ENCODE data around the gene CLEC1B.
"Not testable (repeated sequence)": the region's sequence is repeated elsewhere in the genome, so short reads cannot be mapped to it uniquely, and the experiment has no call there.

The CLEC1B gene

DNA sequence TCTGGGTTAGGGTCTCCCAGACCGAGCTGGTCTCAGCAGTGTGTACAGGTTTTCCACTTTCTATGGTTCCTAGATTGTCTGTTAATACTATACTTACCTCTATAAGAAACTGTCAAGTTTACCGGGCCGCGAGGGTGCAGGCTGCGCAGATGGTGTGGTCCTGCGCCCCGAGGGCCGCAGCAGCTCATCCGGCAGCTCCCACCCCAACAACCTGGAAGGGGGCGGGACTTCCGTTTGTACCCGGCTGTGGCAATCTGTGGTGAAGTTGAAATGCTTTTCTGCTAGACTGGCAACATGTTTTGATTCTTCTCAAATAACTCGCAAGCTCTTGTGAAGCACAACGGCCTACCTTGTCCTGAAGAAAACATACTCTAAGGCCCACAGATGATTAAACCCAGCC is 31.5 kb upstream of the CLEC1B start, which contains the start of gene CLEC9A:
Gene CLEC9A, plus strand, starts transcription at position 237 of the 400 bp plus-strand sequence. CDS start 22,006 bp downstream, outside the sequence.
- ChIA-PET CTCF (interaction anchor here (0.9 to 1.9 kb wide), 4 partner anchors 110 to 205 kb away, joined by 3 to 7 read pairs (median 4); no protein-coding TSS in a partner anchor), POLR2A (no interaction called here)
- H3K4me3 ChIP-seq (ENCODE audit: low read depth, low read length), result no peak within 1 kb of the TSS
- TF ChIP-seq, protein P1, sequence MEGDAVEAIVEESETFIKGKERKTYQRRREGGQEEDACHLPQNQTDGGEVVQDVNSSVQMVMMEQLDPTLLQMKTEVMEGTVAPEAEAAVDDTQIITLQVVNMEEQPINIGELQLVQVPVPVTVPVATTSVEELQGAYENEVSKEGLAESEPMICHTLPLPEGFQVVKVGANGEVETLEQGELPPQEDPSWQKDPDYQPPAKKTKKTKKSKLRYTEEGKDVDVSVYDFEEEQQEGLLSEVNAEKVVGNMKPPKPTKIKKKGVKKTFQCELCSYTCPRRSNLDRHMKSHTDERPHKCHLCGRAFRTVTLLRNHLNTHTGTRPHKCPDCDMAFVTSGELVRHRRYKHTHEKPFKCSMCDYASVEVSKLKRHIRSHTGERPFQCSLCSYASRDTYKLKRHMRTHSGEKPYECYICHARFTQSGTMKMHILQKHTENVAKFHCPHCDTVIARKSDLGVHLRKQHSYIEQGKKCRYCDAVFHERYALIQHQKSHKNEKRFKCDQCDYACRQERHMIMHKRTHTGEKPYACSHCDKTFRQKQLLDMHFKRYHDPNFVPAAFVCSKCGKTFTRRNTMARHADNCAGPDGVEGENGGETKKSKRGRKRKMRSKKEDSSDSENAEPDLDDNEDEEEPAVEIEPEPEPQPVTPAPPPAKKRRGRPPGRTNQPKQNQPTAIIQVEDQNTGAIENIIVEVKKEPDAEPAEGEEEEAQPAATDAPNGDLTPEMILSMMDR (IDR thresholded peaks at IDR 0.05; ENCODE audit: insufficient read depth, low read length, missing control alignments), result no peak
- no peak for DNase-seq (ENCODE audit: low read depth, low spot score)

GRCh38 chr12:10027721-10028120 is 28.8 kb upstream of the CLEC1B start:
- no peak overlapping the region for H3K4me3 ChIP-seq (ENCODE audit: low read depth, low read length)
- POLR2A ChIA-PET, result no interaction called here
- TF ChIP-seq, protein P1 (IDR thresholded peaks at IDR 0.05; ENCODE audit: insufficient read depth, low read length, missing control alignments), result no peak
- DNase-seq (ENCODE audit: low read depth, low spot score), result no peak
- CTCF ChIA-PET, result no interaction called here

- no peak for DNase-seq (ENCODE audit: low read depth, low spot score)
- ChIA-PET POLR2A (no interaction called here), CTCF (interaction anchor here (1.8 kb wide), 1 partner anchor 114 kb away, joined by 4 read pairs; no protein-coding TSS in a partner anchor)
- no peak overlapping the region for H3K4me3 ChIP-seq (ENCODE audit: low read depth, low read length)
- TF ChIP-seq, protein P1 (IDR thresholded peaks at IDR 0.05; ENCODE audit: insufficient read depth, low read length, missing control alignments), result no peak
These were observed 28.4 kb upstream of the CLEC1B start for GRCh38 chr12:10027311-10027710.

- DNase-seq (ENCODE audit: low read depth, low spot score); POLR2A ChIA-PET; H3K4me3 ChIP-seq (ENCODE audit: low read depth, low read length): not testable (repeated sequence)
- CTCF ChIA-PET, result interaction anchor here (1.8 kb wide), 1 partner anchor 114 kb away, joined by 4 read pairs; no protein-coding TSS in a partner anchor
These were observed 27.7 kb upstream of the CLEC1B start for GRCh38 chr12:10026666-10027065.

DNA sequence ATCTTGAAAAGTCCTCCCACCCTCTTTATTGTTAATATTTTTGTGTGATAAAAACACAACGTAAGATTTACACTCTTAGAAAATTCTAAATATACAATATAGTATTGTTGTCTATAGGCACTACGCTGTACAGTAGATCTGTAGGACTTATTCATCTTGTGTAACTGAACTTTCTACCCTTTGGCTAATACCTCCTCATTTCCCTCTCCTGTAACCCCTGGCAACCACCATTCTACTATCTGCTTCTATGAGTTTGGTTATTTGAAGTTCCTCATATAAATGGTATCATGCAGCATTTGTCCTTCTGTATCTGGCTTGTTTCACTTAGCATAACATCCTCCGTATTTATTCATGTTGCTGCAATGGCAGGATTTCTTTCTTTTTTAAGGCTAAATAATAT is 26.3 kb upstream of the CLEC1B start:
- CTCF ChIA-PET, result interaction anchor here (1.1 to 4.4 kb wide), 3 partner anchors 14 to 128 kb away, joined by 3 to 22 read pairs (median 3); partner anchors contain the start of gene CLEC12B
- no peak for DNase-seq (ENCODE audit: low read depth, low spot score)
- TF ChIP-seq, protein P1 (IDR thresholded peaks at IDR 0.05; ENCODE audit: insufficient read depth, low read length, missing control alignments), result no peak
- H3K4me3 ChIP-seq (ENCODE audit: low read depth, low read length), result no peak overlapping the region
- POLR2A ChIA-PET, result no interaction called here

DNA sequence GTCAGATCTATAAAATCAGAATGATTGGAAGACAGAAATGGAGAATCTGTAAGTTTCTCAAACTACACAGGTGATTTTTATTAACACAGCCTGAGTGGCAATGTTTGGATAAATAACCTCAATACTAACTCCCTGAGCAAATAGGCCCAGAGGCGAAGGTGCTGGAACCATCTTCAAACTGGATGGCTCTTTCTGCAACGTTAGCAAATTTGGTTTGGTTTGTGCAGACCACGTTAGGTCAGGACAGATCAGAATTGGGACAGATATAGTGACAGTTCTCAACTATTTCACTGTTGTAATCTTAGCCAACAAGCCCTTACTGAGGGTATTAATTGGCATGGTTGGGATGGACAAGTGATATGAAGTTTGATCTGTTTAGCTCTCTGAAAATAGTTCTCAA is 22.4 kb upstream of the CLEC1B start:
- H3K4me3 ChIP-seq (ENCODE audit: low read depth, low read length), result no peak overlapping the region
- POLR2A ChIA-PET, result no interaction called here
- CTCF ChIA-PET, result interaction anchor here (4.4 kb wide), 1 partner anchor 10 kb away, joined by 22 read pairs; the partner anchor contains the start of gene CLEC12B
- TF ChIP-seq, protein P1 (IDR thresholded peaks at IDR 0.05; ENCODE audit: insufficient read depth, low read length, missing control alignments), result no peak
- no peak for DNase-seq (ENCODE audit: low read depth, low spot score)

DNA sequence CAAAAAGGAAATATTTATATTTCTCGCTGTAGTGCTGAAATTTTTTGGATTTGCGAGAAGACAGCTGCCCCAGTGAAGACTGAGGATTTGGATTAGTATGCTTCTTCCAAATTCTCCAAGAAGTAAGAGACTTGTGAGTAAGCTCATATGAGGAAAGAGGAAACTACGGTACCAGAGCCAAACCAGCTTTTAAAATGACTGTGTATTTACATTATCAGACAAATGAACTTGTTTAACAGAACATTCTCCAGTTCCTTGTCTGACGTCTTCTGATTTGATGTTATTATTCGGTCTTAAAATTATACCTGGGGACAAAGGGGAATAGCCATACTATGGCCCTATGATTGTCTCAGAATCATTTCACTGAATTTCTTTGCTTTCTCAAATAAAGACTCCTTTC is 19.5 kb upstream of the CLEC1B start:
- CTCF ChIA-PET, result interaction anchor here (2.3 kb wide), 1 partner anchor 8 kb away, joined by 6 read pairs; no protein-coding TSS in a partner anchor

More for the DNA sequence above, 19.5 kb upstream of the CLEC1B start:
- no peak for DNase-seq (ENCODE audit: low read depth, low spot score)
- no peak overlapping the region for H3K4me3 ChIP-seq (ENCODE audit: low read depth, low read length)
- TF ChIP-seq, protein P1 (IDR thresholded peaks at IDR 0.05; ENCODE audit: insufficient read depth, low read length, missing control alignments), result no peak
- POLR2A ChIA-PET, result no interaction called here
